ENCODE results near the gene PLCG2.
A peak's percentile ranks its signal among the peaks of the same experiment; 100 is the strongest.
"Not testable (repeated sequence)": the region's sequence is repeated elsewhere in the genome, so short reads cannot be mapped to it uniquely, and the experiment has no call there.

PLCG2 gene
- long read RNA-seq, donor 1, full-length matches to known transcripts = 2 of 2 reads
- long read RNA-seq, donor 1, partial matches to known transcripts = 0 of 2 reads
- long read RNA-seq, donor 1, other reads (novel, unspliced or antisense) = 0 of 2 reads
- long read RNA-seq, donor 2, full-length matches to known transcripts = 2 of 2 reads
- long read RNA-seq, donor 2, partial matches to known transcripts = 0 of 2 reads
- long read RNA-seq, donor 2, other reads (novel, unspliced or antisense) = 0 of 2 reads
- long read RNA-seq, donor 3 = 0 reads
- long read RNA-seq, donor 4, partial matches to known transcripts = 0 of 1 reads
- long read RNA-seq, donor 4, other reads (novel, unspliced or antisense) = 0 of 1 reads
- long read RNA-seq, donor 5, full-length matches to known transcripts = 6 of 6 reads
- long read RNA-seq, donor 5, partial matches to known transcripts = 0 of 6 reads
- long read RNA-seq, donor 5, other reads (novel, unspliced or antisense) = 0 of 6 reads
- long read RNA-seq, donor 6, full-length matches to known transcripts = 1 of 1 reads
- long read RNA-seq, donor 6, partial matches to known transcripts = 0 of 1 reads
- long read RNA-seq, donor 6, other reads (novel, unspliced or antisense) = 0 of 1 reads
- long read RNA-seq, donor 7 = 0 reads
- long read RNA-seq, donor 8, full-length matches to known transcripts = 3 of 3 reads
- long read RNA-seq, donor 8, partial matches to known transcripts = 0 of 3 reads
- long read RNA-seq, donor 8, other reads (novel, unspliced or antisense) = 0 of 3 reads

DNA sequence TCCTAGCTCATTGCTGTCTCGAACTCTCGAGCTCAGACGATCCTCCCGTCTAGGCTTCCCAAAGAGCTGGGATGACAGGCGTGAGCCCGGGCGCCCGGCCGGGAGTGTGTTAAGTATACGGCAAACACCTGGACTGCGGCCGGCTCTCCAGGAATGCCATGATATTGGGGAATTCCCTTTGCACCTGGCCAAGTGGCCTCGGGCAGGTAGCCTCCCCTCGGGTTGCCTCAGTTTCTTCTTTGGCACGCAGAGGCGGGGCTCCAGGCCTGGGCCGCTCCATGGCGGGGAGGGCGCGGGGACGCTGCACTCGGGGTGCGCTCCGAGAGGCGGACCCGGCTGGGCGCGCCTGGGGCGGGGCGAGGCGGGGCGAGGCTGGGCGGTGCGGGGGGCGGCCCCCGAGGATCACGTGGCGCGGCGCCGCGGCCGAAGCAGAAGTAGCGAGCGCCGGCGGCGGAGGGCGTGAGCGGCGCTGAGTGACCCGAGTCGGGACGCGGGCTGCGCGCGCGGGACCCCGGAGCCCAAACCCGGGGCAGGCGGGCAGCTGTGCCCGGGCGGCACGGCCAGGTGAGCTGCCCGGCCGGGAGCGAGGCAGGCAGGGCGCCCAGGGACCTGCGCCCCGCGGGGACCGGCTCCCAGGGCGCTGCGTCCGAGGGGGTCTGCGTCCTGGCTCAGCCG lies at the start of gene PLCG2:
Gene PLCG2, plus strand, starts transcription at position 431 of the 675 bp plus-strand sequence. CDS start 6,699 bp downstream, outside the sequence.
- DNase-seq = peak; percentile 70

- DNase-seq = no peak
Observed at GRCh38 chr16:81729451-81729850, 49.6 kb upstream of the PLCG2 start.

DNA sequence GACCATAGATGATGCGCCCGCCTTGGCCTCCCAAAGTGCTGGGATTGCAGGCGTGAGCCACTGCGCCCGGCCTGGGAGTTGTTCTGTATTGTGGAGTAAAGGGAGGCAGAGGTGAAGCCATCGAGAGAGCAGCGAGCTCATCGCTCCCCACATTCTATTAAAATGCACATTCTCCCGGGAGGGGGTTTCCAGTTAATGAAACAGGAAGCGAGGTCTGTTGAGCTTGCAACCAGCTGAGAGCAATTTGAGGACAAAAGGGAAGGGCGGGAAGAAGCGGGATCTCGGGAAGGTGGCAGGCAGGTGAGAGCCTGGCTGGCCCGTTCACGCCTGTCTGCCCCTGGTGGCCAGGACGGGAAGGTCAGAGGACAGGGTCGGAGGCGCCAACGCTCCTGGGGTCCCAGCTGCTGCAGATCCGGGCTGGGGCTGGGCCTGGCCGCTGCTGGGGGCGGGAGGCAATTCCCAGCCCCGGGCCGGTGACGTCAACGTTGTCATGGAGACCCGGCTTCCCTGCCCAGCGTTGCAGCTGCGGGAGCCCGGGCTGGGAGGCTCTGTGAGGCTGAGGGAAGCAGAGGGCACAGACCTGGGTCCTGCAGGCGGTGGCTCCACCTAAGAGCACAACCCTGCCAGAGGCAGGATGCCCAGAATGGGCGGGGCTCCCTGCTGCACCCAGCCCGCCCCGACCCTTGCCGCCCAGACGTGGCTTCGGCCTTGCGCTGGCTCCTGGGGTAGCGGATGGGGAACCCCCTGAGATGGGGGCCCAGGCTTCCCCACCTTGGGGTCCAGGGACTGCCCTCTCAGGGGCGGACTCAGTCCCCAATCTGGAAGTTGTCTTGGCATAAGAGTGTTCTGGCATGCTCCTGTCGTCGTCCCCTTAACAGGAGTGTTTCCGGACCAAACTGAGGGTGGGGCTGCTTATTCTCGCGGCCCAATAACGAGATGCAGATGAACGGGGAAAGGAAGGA lies 48.7 kb upstream of the PLCG2 start:
- peak; percentile 93 for DNase-seq

DNA sequence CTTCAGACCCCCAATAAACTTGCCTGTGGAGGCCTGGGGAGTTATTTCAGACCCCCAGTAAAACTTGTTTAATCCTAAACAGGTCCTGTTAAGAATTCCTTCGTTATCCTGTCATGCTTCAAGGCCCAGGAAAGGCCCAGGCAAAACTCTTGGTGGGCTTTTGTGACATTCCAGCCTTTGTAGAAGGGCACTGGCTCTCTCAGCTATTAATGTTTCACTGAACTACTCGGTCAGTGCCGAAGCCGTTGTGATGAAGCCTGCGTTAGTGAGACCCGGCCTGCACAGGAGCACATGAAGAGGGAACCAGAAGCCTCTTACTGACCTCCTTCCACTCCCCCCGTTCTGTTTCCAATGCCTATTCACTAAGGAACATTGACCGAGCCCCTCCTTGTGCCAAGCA lies 47.4 kb upstream of the PLCG2 start:
- DNase-seq = no peak

- DNase-seq = no peak
Observed at GRCh38 chr16:81732699-81733098, 46.4 kb upstream of the PLCG2 start.

- no peak for DNase-seq
Observed at GRCh38 chr16:81733295-81733694, 45.8 kb upstream of the PLCG2 start.

DNA sequence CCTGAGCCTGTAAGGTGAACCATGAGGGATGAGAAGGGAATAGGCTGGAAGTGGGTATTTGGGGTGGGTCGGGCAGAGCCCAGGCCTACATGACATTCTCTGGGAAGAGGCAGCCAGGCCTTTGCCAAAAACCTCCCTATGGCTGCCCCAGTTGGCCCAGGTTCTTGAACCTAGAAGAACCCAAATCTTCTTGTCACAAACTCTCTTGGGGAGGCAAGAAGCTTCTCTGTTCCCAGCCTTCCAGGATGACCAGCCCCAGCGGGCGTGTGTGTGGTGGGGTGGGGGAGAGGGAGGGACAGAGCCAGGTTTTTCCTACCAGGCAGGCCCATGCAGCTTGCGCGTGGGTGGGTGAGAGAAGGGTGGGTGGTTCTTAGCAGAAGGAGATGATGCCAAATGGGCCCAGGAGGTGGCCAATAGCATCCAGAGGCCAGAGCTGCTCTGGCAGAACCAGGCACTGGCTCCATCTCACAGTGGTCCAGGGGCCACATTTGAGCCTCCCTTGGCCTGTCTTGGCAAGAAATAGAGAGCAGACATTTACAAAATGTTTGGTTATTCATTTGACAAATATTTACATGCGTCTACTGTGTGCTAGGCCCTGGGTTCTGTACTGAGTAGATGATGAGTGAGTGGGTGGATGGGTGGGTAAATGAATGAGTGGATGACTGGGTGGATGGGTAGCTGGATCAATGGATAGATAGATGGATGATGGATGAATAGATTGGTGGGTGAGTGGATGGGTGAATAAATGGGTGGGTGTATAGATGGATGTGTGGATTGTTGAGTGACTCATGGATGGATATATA lies 44.3 kb upstream of the PLCG2 start:
- no peak for DNase-seq

- DNase-seq = peak; percentile 80
Observed at GRCh38 chr16:81737885-81738536, 41.1 kb upstream of the PLCG2 start.

DNA sequence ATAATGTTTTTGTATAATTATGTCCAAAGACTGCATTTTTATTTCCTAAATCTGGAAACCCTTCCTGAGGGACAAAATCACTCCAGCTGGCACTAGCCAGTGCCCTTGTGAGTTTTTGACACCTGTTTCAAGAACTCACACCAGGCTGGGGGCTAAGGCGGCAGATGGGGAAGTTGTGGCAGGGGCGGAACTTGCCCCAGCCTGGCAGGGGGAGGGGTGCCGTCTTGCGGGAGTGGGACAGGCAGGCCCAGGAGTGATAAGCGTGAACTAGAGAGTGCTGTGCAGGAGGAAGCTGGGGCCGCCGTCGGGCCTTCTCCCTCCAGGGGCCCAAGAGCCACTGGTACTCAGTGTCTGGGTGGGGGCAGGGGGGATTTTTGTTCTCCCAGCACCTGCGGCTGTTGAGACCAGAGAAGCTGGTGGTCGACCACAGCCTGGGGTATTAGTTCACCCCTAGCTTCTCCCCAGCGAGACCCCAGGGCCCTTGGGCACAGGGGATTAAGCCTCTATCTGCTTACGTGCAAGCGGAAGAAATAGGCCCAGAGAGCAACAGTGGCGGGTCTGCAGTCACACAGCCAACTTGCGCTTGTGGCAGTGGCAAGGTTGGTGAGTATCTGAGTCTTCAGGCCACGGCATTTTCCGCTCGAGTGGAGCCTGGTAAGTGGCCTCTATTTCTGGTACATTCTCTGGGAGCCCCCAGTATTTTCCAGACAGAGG lies 40.2 kb upstream of the PLCG2 start:
- no peak for DNase-seq

- no peak for DNase-seq
Observed at GRCh38 chr16:81739503-81739902, 39.6 kb upstream of the PLCG2 start.

- no peak for DNase-seq
Observed at GRCh38 chr16:81740169-81740568, 38.9 kb upstream of the PLCG2 start.

DNA sequence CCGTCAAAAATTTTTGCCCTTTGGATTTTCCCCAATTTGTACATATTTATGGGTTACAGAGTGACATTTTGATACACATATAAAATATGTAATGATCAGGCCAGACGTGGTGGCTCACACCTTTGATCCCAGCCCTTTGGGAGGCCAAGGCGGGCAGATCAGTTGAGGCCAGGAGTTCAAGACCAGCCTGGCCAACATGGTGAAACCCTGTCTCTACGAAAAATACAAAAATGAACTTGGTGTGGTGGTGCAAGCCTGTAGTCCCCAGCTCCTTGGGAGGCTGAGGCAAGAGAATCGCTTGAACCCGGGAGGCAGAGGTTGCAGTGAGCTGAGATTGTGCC lies 37.7 kb upstream of the PLCG2 start:
- not testable (repeated sequence) for DNase-seq

DNA sequence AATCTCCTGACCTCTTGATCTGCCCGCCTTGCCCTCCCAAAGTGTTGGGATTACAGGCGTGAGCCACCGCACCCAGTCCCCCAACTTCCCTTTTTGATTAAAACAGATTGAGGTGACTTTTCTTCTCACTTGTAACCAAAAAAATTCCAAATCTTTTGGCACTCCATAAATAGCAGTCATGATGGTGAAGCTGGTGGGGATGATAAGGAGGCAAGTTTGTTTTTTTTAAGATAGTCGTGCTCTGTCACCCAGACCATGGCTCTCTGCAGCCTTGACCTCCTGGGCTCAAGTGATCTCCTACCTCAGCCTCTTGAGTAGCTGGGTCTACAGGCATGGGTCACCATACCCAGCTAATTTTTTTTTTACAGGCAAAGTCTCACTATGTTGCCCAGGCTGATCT lies 34.7 kb upstream of the PLCG2 start:
- no peak for DNase-seq

- DNase-seq = no peak
Observed at GRCh38 chr16:81744911-81745310, 34.2 kb upstream of the PLCG2 start.

DNA sequence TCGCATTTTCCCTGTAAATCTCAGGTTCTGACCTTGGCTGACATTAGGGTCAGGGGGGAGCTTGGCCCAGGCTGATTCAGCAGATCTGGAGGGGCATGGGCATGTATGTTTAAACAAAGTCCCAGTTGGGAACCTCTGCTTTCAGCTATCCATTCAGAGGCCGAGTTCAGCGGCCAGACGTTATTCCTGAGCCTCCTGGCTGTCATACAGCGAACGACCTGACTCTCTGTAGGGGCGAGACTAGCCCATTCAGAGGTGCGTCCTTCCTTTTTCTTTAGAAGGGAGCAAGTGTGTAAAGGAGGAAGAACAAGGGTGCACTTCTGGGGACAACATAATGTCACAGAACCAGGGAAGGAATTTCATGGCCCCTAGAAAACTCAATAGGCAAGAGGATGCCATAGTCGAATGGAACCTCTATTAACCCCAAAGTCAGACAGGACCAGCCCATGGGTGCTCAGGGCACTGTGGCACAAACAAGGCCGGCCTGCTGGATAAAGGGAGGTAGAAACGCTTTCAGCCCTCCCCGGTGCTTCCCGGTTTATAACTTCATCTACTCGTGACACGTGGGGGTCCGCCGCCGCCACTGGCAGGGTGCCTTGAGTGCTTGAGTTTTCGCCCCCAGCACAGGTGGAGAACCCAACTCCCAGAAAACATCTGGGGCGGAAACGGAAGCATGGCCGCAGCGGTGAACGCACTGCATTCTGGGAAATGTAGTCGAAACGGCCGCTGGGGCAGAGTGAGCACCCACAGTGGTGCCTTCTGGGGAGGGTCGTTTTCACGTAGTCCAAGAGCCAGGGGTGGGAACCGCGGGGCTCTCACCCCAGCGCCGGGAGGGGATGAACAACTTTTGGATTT lies 33.2 kb upstream of the PLCG2 start:
- peak; percentile 80 for DNase-seq

- no peak for DNase-seq
Observed at GRCh38 chr16:81746566-81746965, 32.5 kb upstream of the PLCG2 start.

DNA sequence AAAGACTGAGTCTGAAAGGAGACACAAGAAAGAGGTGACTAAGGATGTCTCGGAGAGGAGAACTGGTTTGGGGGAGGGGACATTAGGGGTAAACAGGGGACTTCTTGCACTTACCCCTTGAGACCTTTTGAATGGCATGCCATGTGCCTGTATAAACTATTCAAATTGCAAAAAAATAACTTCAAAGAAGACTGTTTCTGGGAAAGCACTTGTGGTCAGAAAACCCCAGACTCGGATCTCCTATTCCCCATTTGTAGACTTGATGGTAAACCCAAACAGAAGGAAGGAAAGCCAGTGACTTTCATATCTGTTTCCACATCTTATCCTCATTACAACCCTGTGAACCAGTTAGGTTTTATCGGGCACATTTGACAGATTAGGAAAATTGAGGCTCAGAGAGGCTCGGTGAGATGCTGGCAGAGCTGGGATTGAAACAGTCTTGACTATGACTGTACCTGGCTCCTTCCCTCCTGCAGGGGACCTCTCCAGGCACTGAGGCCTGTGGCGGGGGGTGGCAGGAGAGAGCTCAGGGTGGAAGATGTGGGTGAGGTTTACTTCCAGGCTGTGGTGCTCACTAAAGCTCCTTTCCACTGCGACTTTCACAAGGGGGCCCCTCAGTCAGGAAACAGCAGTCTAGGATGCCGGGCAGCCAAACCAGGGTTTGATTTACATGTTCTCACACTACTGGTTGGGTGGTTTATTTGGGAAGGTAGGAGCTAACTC lies 30.5 kb upstream of the PLCG2 start:
- no peak for DNase-seq

DNA sequence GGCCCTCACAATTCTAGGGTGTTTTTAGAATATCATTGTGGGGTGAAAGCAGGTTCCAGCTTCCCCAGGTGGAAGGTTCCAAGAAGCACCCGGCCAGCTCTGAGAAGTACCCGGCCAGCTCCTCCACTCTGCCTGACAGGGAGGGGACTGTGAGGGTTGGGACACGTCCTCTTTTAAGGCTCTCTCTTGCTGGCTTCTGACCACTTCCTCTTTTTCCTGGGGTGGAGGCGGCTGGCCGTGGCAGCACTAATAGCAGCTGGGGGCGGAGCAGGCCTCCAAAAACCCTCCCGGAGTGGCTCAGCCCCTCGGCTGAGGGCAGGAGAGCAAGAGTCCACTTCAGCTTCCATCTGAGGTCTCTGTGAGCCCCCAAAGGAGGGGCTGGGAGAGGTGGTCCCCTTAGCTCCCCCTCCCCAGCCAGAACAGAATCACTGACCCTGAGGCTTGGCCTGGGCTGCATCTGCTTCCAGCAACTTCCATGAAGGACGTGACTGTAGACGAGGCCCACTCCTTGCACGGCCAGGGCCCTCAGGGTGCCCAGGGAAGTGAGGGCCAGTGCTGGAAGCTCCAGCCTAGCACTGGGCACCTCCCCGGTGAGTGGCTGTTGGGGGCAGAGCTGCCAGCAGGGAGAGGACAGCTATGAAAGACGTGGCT lies 26.7 kb upstream of the PLCG2 start:
- DNase-seq = no peak
